H1 (cell line): ENCODE results near the gene ATXN7. TPM values are rescaled to one million over a fixed set of nuclear protein-coding genes. Genes with fewer than 3 reads are reported as not detected.

ENCODE experiments used
- CTCF ChIA-PET: fragments of 300-600 bp; sonication (Branson Sonifier 250); formaldehyde crosslinking; loops from one replicate; lab custom pipeline; 2021; ENCODE audit not compliant: partially characterized antibody; lab: Charles Lee
- POLR2A ChIA-PET: fragments of 300-600 bp; sonication (Branson Sonifier 250); formaldehyde crosslinking; loops from one replicate; lab custom pipeline; 2021; ENCODE audit warnings: inconsistent platforms; ENCODE audit not compliant: partially characterized antibody; lab: Charles Lee
- DNase-seq, 2 experiments: peaks; one replicate each; pipeline versions ENCODE4 v3.0.0 to v3.0.0-alpha.2; 2010 to 2022; ENCODE audit warnings: low spot score in 2 of 2, low read depth in 1 of 2, mixed read lengths in 1 of 2
- FAIRE-seq: peaks from 2 replicates; lab custom pipeline; 2011; peaks lifted over from hg19 to GRCh38; lab: Jason Lieb, UNC
- H2AFZ ChIP-seq: 2 replicates; pipeline ENCODE4 v1.8.1; 2012; ENCODE audit warnings: low read length, inconsistent platforms
- H2AK5ac ChIP-seq: 2 replicates; pipeline ENCODE4 v1.6.1; 2013; ENCODE audit warnings: low read depth, low read length
- H2BK120ac ChIP-seq: replicated peaks from 2 replicates; pipeline ENCODE3; 2013; ENCODE audit warnings: low read depth, low read length, inconsistent platforms
- H2BK12ac ChIP-seq: 2 replicates; pipeline ENCODE4 v1.6.1; 2013; ENCODE audit warnings: low read depth, low read length
- H2BK15ac ChIP-seq: 2 replicates; pipeline ENCODE4 v1.6.1; 2013; ENCODE audit warnings: low read length
- H2BK20ac ChIP-seq: 2 replicates; pipeline ENCODE4 v1.6.1; 2013; ENCODE audit warnings: low read length
- H2BK5ac ChIP-seq: 2 replicates; pipeline ENCODE4 v1.6.1; 2013; ENCODE audit warnings: low read depth, low read length
- H3K14ac ChIP-seq: 2 replicates; pipeline ENCODE4 v1.6.1; 2013; ENCODE audit warnings: inconsistent platforms; ENCODE audit not compliant: insufficient read length
- H3K18ac ChIP-seq: 2 replicates; pipeline ENCODE4 v1.6.1; 2013; ENCODE audit warnings: low read length; ENCODE audit errors: extremely low read depth
- H3K23ac ChIP-seq: 2 replicates; pipeline ENCODE4 v1.6.1; 2013; ENCODE audit warnings: inconsistent platforms; ENCODE audit not compliant: insufficient read length
- H3K23me2 ChIP-seq: 2 replicates; pipeline ENCODE4 v1.6.1; 2013; ENCODE audit warnings: low read depth, low read length
- H3K27ac ChIP-seq: 2 replicates; pipeline ENCODE4 v1.6.1; 2011; ENCODE audit warnings: low read depth, low read length, inconsistent platforms
- H3K27me3 ChIP-seq, 4 experiments: replicated peaks in 1 of 4; 1 replicate in 1 of 4; 2 replicates in 3 of 4; pipeline versions ENCODE4 v1.6.1 to v1.8.1; 2011 to 2013; ENCODE audit warnings: low read length in 3 of 4, mild to moderate bottlenecking in 3 of 4, inconsistent platforms in 2 of 4, mixed read lengths in 2 of 4, moderate library complexity in 1 of 4; ENCODE audit not compliant: control insufficient read depth in 3 of 4, insufficient read depth in 3 of 4; ENCODE audit errors: extremely low read depth in 1 of 4
- H3K36me3 ChIP-seq, 4 experiments: 2 replicates each; pipeline versions ENCODE4 v1.6.1 to v1.8.1; 2011 to 2013; ENCODE audit warnings: mild to moderate bottlenecking in 4 of 4, low read length in 3 of 4, moderate library complexity in 2 of 4, control low read depth in 1 of 4, inconsistent platforms in 1 of 4; ENCODE audit not compliant: insufficient read depth in 4 of 4, control insufficient read depth in 2 of 4
- H3K4ac ChIP-seq: replicated peaks from 2 replicates; pipeline ENCODE3; 2013; ENCODE audit warnings: low read length, low read depth, mixed read lengths, inconsistent platforms; ENCODE audit not compliant: insufficient read length
- H3K4me1 ChIP-seq, 4 experiments: replicated peaks in 1 of 4; 1 replicate in 1 of 4; 2 replicates in 3 of 4; pipeline versions ENCODE4 v1.6.1 to v1.8.1; 2011 to 2013; ENCODE audit warnings: low read length in 3 of 4, inconsistent platforms in 2 of 4, mixed read lengths in 1 of 4; ENCODE audit not compliant: insufficient read depth in 4 of 4, control insufficient read depth in 3 of 4
- H3K4me2 ChIP-seq, 2 experiments: 2 replicates each; pipeline versions ENCODE4 v1.6.1 to v1.8.1; 2011 to 2013; ENCODE audit warnings: low read depth in 2 of 2, low read length in 2 of 2, control low read depth in 1 of 2, inconsistent platforms in 1 of 2, mild to moderate bottlenecking in 1 of 2; ENCODE audit not compliant: insufficient read depth in 1 of 2
- H3K4me3 ChIP-seq, 4 experiments: fragments of 200-600, 300-600 bp in 1 of 4; sonication (generic), shearing (Covaris generic), sonication (Bioruptor Twin) in 1 of 4; 2 replicates each; pipeline versions ENCODE4 v1.5.1 to v1.8.1; 2011 to 2016; ENCODE audit warnings: low read length in 4 of 4, low read depth in 3 of 4, control low read depth in 2 of 4, inconsistent platforms in 2 of 4, mild to moderate bottlenecking in 2 of 4, mixed read lengths in 1 of 4, moderate library complexity in 1 of 4; ENCODE audit not compliant: insufficient read depth in 2 of 4; ENCODE audit errors: extremely low read depth in 1 of 4
- H3K56ac ChIP-seq: replicated peaks from 2 replicates; pipeline ENCODE3; 2013; ENCODE audit warnings: low read depth, mild to moderate bottlenecking, mixed read lengths, low read length, inconsistent platforms; ENCODE audit not compliant: insufficient read length
- H3K79me1 ChIP-seq: 2 replicates; pipeline ENCODE4 v1.6.1; 2013; ENCODE audit warnings: low read depth, low read length, control low read depth
- H3K79me2 ChIP-seq, 2 experiments: 2 replicates each; pipeline versions ENCODE4 v1.6.1 to v1.8.1; 2012 to 2013; ENCODE audit warnings: low read length in 2 of 2, mild to moderate bottlenecking in 2 of 2, inconsistent platforms in 1 of 2; ENCODE audit not compliant: insufficient read depth in 2 of 2, control insufficient read depth in 1 of 2
- H3K9ac ChIP-seq, 4 experiments: replicated peaks in 1 of 4; 1 replicate in 1 of 4; 2 replicates in 3 of 4; pipeline versions ENCODE4 v1.6.1 to v1.8.1; 2011 to 2013; ENCODE audit warnings: low read depth in 3 of 4, low read length in 3 of 4, control low read depth in 2 of 4, mild to moderate bottlenecking in 2 of 4, moderate library complexity in 2 of 4, inconsistent platforms in 1 of 4; ENCODE audit errors: extremely low read depth in 1 of 4
- H3K9me3 ChIP-seq, 2 experiments: 2 replicates each; pipeline versions ENCODE4 v1.6.1 to v1.8.1; 2012 to 2013; ENCODE audit warnings: mild to moderate bottlenecking in 2 of 2, moderate library complexity in 2 of 2, control low read depth in 1 of 2, inconsistent platforms in 1 of 2, low read depth in 1 of 2, low read length in 1 of 2, mixed read lengths in 1 of 2; ENCODE audit not compliant: insufficient read depth in 2 of 2
- H4K20me1 ChIP-seq, 2 experiments: replicated peaks in 1 of 2; 2 replicates each; pipeline versions ENCODE3 to v1.8.1; 2011 to 2013; ENCODE audit warnings: inconsistent platforms in 2 of 2, low read length in 2 of 2, mild to moderate bottlenecking in 1 of 2; ENCODE audit not compliant: insufficient read depth in 2 of 2, control insufficient read depth in 1 of 2
- H4K5ac ChIP-seq: 2 replicates; pipeline ENCODE4 v1.6.1; 2013; ENCODE audit warnings: low read length, low read depth, mixed read lengths, inconsistent platforms; ENCODE audit not compliant: insufficient read length
- H4K8ac ChIP-seq: 2 replicates; pipeline ENCODE4 v1.8.0; 2013; ENCODE audit warnings: mild to moderate bottlenecking, moderate library complexity, low read length, inconsistent platforms; ENCODE audit not compliant: insufficient read depth; ENCODE audit errors: extremely low read depth
- H4K91ac ChIP-seq: replicated peaks from 2 replicates; pipeline ENCODE3; 2013; ENCODE audit warnings: low read length, mixed read lengths, inconsistent platforms; ENCODE audit not compliant: insufficient read length
- CREB1 ChIP-seq: IDR thresholded peaks from 2 replicates; pipeline ENCODE4 v1.6.1; 2012; ENCODE audit warnings: inconsistent platforms
- EP300 ChIP-seq, 2 experiments: IDR thresholded peaks; 1 replicate in 1 of 2; 2 replicates in 1 of 2; pipeline ENCODE4 v1.6.1; 2011 to 2012; ENCODE audit warnings: low read depth in 2 of 2, low read length in 2 of 2, mild to moderate bottlenecking in 2 of 2, borderline replicate concordance in 1 of 2, inconsistent platforms in 1 of 2, moderate library complexity in 1 of 2
- GABPA ChIP-seq: IDR thresholded peaks from 2 replicates; pipeline ENCODE4 v1.6.1; 2011; ENCODE audit warnings: mild to moderate bottlenecking, low read length, moderate library complexity, borderline replicate concordance; ENCODE audit not compliant: insufficient read depth
- PHF8 ChIP-seq: fragments of 200-600 bp; sonication (generic); conservative IDR thresholded peaks from 2 replicates; pipeline ENCODE4 v1.7.1; 2012; ENCODE audit warnings: low read depth, mild to moderate bottlenecking, inconsistent platforms, low read length, moderate library complexity
- SUZ12 ChIP-seq: fragments of 200-600 bp; sonication (generic); IDR thresholded peaks from 2 replicates; pipeline ENCODE4 v1.6.1; 2012; ENCODE audit warnings: mild to moderate bottlenecking, inconsistent platforms, low read length, moderate library complexity, mixed read lengths
- TAF1 ChIP-seq: IDR thresholded peaks from 2 replicates; pipeline ENCODE4 v1.6.1; 2011; ENCODE audit warnings: mild to moderate bottlenecking, low read depth, low read length
- WGBS, 2 experiments: shearing (Covaris generic) in 1 of 2; methylation state at CpG; one replicate each; pipeline versions ENCODE4 v1.1.6 to v1.1.7; 2013 to 2015; ENCODE audit warnings: low lambda C conversion rate in 2 of 2, mixed read lengths in 2 of 2, inconsistent platforms in 1 of 2, low coverage in 1 of 2, missing lambda C conversion rate in 1 of 2; ENCODE audit not compliant: insufficient replicate concordance in 2 of 2, insufficient coverage in 1 of 2, insufficient read length in 1 of 2; ENCODE audit errors: extremely low coverage in 1 of 2, missing lambda C conversion rate in 1 of 2; 5-methylcytosine and 5-hydroxymethylcytosine counted together
- polyA plus RNA-seq, 7 experiments: library from polyadenylated mRNA; depleted of rRNA in 3 of 7; stranded (reverse) in 5 of 7; unstranded in 2 of 7; fragments of >200 nt in 5 of 7; fragments of 200-250 nt in 2 of 7; gene quantifications; 1 replicate in 5 of 7; 2 replicates in 1 of 7; 4 replicates in 1 of 7; pipeline versions ENCODE4 v1.2.1 to v1.2.3, GENCODE V29; 2011 to 2013; ENCODE audit warnings: missing spikeins in 2 of 7, mixed read lengths in 2 of 7
- total RNA-seq: library from RNA; stranded (reverse); fragmentation: NEBNext Ultra II Directional; extraction: Animal tissue kit (Norgen Biotek cat#: 25700); gene quantifications from 2 replicates; pipeline ENCODE4 v1.2.1, GENCODE V29; 2021

The ATXN7 gene
- total and polyA plus RNA-seq, 2 of the 8 experiments (the other 6 are each of a cell fraction or from before 2014, with no cell fraction given) = 15.5 to 16.8 TPM

- POLR2A ChIA-PET = no interaction called here
- Histone ChIP-seq H3K79me1 (peaks cover 2% of the 10 kb centered on the region; the same call in 1 of the 2 replicates), H3K56ac (no peak overlapping the region), H3K36me3 (no peaks in the 10 kb centered on the region), H2AFZ (no peak overlapping the region), H2AK5ac (no peak overlapping the region), H4K5ac (no peak overlapping the region), H2BK12ac (no peak overlapping the region), H4K8ac (no peak overlapping the region), H2BK5ac (no peak overlapping the region), H3K14ac (no peak overlapping the region), H3K4ac (no peak overlapping the region), H3K4me3 (no peak overlapping the region), H3K23ac (no peak overlapping the region), H3K27ac (no peak overlapping the region), H3K4me2 (no peak overlapping the region), H2BK120ac (no peak overlapping the region), H3K79me2 (0 out of 4 replicates have a peak, but pooled peaks cover 0 to 6% of the 10 kb centered on the region in 2 experiments), H3K18ac (no peak overlapping the region; the same call in 1 of the 2 replicates), H3K23me2 (no peaks in the 10 kb centered on the region), H4K91ac (no peak overlapping the region), H4K20me1 (no peaks in the 10 kb centered on the region), H2BK20ac (no peak overlapping the region), H3K4me1 (peaks cover 0 to 18% (median 11%) of the 10 kb centered on the region in 4 experiments; a peak in 4 of 7 replicates), H3K9me3 (no peaks in the 10 kb centered on the region), H2BK15ac (no peak overlapping the region), H3K9ac (no peak overlapping the region), H3K27me3 (no peaks in the 10 kb centered on the region)
- DNase-seq = no peak
- WGBS, 2 experiments = 84% methylated on average over 5 of the region's 5 CpGs; no CpG with 5 or more reads in 1 of the 2 experiments
- CTCF ChIA-PET = no interaction called here
- TF ChIP-seq GABPA (no peak), CREB1 (no peak), EP300 (IDR thresholded peaks at IDR 0.05; ENCODE audit: borderline replicate concordance in 1 of 2, low read depth in 2 of 2, low read length in 2 of 2) (no peak), SUZ12 (no peak), TAF1 (no peak), PHF8 (no peak)
- FAIRE-seq = no peak
These were observed 90.5 kb downstream of the ATXN7 start for GRCh38 chr3:63954182-63954581.
